Small intestine (tissue), 7 donors: ENCODE results near the gene GABRE. TPM values are rescaled to one million over a fixed set of nuclear protein-coding genes. Genes with fewer than 3 reads are reported as not detected.

Source experiments
- DNase-seq, 2 donors: peaks; one replicate each; pipeline versions ENCODE4 v3.0.0 to v3.0.0-alpha.2; 2013
- FAIRE-seq: peaks from 2 replicates; lab custom pipeline; 2012; peaks lifted over from hg19 to GRCh38; lab: Jason Lieb, UNC
- H3K27ac ChIP-seq, 3 donors: one replicate each; pipeline ENCODE4 v1.5.1; 2013; ENCODE audit warnings: low read length in 2 of 3, mild to moderate bottlenecking in 2 of 3, control low read depth in 1 of 3, inconsistent platforms in 1 of 3, low read depth in 1 of 3, moderate library complexity in 1 of 3
- H3K27me3 ChIP-seq, 3 donors: one replicate each; pipeline ENCODE4 v1.6.1; 2013; ENCODE audit warnings: low read length in 3 of 3, inconsistent platforms in 1 of 3; ENCODE audit not compliant: control insufficient read depth in 3 of 3, insufficient read depth in 3 of 3
- H3K36me3 ChIP-seq, 3 donors: one replicate each; pipeline ENCODE4 v1.6.1; 2013; ENCODE audit warnings: low read length in 3 of 3, inconsistent platforms in 1 of 3, low read depth in 1 of 3, mild to moderate bottlenecking in 1 of 3, moderate library complexity in 1 of 3; ENCODE audit not compliant: control insufficient read depth in 3 of 3, insufficient read depth in 2 of 3
- H3K4me1 ChIP-seq, 3 donors: one replicate each; pipeline ENCODE4 v1.6.1; 2013; ENCODE audit warnings: low read length in 2 of 3, inconsistent platforms in 1 of 3, low read depth in 1 of 3, mild to moderate bottlenecking in 1 of 3, moderate library complexity in 1 of 3; ENCODE audit not compliant: control insufficient read depth in 3 of 3, insufficient read depth in 2 of 3
- H3K4me3 ChIP-seq, 3 donors: one replicate each; pipeline ENCODE4 v1.5.1; 2013; ENCODE audit warnings: low read length in 3 of 3, control low read depth in 1 of 3, inconsistent platforms in 1 of 3, low read depth in 1 of 3, mild to moderate bottlenecking in 1 of 3, moderate library complexity in 1 of 3
- H3K9me3 ChIP-seq, 2 donors: one replicate each; pipeline ENCODE4 v1.6.1; 2013; ENCODE audit warnings: low read depth in 1 of 2, low read length in 1 of 2; ENCODE audit not compliant: control insufficient read depth in 2 of 2, insufficient read depth in 1 of 2
- WGBS, 3 donors: extraction: QIAGEN DNeasy Blood & Tissue Kit; methylation state at CpG; one replicate each; pipeline ENCODE4 v1.1.7; 2013; 5-methylcytosine and 5-hydroxymethylcytosine counted together
- polyA plus RNA-seq, 4 donors: library from polyadenylated mRNA; stranded (reverse) in 3 of 4; unstranded in 1 of 4; fragments of 200-250 nt in 3 of 4; fragments of 120-200 nt in 1 of 4; gene quantifications; one replicate each; pipeline versions ENCODE4 v1.2.1 to v1.2.3, GENCODE V29; 2013
- donor health status: healthy with polysubstance abuse.
- donor health status: control.
- donor health status: control.
- donor health status: Bipolar disorder and iron deficiency.
- donor health status: healthy.

GABRE gene
- polyA plus RNA-seq, 4 donors: 4.8 to 47.6 (median 23.8) TPM

GRCh38 chrX:151981129-151981528 lies 6.7 kb upstream of the GABRE start:
- peak in 1 of 2 donors; percentile 19 for DNase-seq
- no peak for FAIRE-seq
- Histone ChIP-seq H3K4me3 (no peak overlapping the region), H3K4me1 (peaks cover 0 to 43% (median 3%) of the 10 kb centered on the region in 3 donors), H3K36me3 (no peaks in the 10 kb centered on the region), H3K27me3 (no peaks in the 10 kb centered on the region), H3K27ac (peak overlapping the region; percentile 77 to 91 (median 81)), H3K9me3 (no peaks in the 10 kb centered on the region)
- 24 to 47% (median 38%) methylated on average over 2 of the region's 2 CpGs for WGBS, 3 donors

DNA sequence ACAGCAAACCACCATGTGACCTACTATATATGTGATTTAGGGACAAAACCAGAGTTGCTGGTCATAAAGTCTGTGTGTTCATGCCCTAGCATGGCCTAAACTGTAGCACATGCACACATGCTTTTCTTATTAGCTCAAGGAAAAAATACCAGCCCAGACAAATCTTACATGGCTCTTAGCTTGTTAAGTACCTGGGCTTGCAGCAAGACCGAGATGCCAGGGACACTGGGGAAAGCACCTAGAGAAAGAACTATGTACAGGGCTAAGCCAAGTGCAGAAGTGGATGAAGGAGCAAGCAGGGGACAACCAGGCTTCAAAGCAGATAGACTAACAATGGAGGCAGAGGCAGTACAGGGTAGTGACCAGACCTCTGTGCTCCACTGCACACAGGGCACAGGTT lies 3.4 kb upstream of the GABRE start:
- WGBS, 3 donors: 67 to 85% (median 67%) methylated on average over 1 of the region's 1 CpG
- FAIRE-seq (no peak), DNase-seq (no peak)
- H3K27me3 ChIP-seq: no peaks in the 10 kb centered on the region
- H3K4me1 ChIP-seq: peaks cover 0 to 18% (median 0%) of the 10 kb centered on the region in 3 donors
- H3K27ac ChIP-seq: no peak overlapping the region
- no peaks in the 10 kb centered on the region for H3K9me3 ChIP-seq
- no peaks in the 10 kb centered on the region for H3K36me3 ChIP-seq
- H3K4me3 ChIP-seq: no peak overlapping the region

GRCh38 chrX:151977009-151977408 lies 2.5 kb upstream of the GABRE start:
- DNase-seq (no peak), FAIRE-seq (no peak)
- 46 to 63% (median 51%) methylated on average over 5 of the region's 5 CpGs for WGBS, 3 donors
- Histone ChIP-seq H3K9me3 (no peaks in the 10 kb centered on the region), H3K4me1 (peaks cover 0 to 16% (median 0%) of the 10 kb centered on the region in 3 donors), H3K36me3 (no peaks in the 10 kb centered on the region), H3K27ac (no peak overlapping the region), H3K4me3 (no peak overlapping the region), H3K27me3 (no peaks in the 10 kb centered on the region)

DNA sequence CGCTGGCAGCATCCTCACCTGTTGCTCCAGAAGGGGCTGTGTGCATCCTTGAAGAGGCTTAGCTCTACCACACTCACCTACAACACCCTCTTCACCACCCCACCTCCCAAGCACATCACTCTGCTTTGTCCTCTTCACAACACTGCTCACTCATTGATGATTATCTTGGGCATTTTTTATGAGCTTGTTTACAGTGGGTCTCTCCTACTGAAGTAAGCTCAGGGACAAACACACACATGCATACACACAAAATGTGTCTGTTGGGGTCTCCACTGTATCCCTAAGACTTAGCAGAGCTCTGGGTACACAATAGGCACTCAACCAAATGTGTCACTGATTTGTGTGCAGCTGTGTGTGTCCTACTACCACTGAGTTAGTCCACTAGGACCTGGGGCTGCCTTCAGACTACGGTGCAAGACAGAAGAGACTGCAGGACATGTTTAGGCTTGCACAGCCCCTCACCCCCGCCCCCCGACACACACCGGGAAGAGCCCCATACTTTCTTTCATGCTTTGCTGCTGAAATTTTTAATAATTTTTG lies 1.3 kb upstream of the GABRE start:
- Histone ChIP-seq H3K9me3 (no peaks in the 10 kb centered on the region), H3K4me3 (no peak overlapping the region), H3K27ac (no peak overlapping the region), H3K4me1 (peaks cover 0 to 5% (median 0%) of the 10 kb centered on the region in 3 donors), H3K27me3 (no peaks in the 10 kb centered on the region), H3K36me3 (peaks cover 0 to 2% (median 0%) of the 10 kb centered on the region in 3 donors)
- 75 to 88% (median 87%) methylated on average over 4 to 5 of the region's 5 CpGs for WGBS, 3 donors
- FAIRE-seq (no peak), DNase-seq (no peak)

DNA sequence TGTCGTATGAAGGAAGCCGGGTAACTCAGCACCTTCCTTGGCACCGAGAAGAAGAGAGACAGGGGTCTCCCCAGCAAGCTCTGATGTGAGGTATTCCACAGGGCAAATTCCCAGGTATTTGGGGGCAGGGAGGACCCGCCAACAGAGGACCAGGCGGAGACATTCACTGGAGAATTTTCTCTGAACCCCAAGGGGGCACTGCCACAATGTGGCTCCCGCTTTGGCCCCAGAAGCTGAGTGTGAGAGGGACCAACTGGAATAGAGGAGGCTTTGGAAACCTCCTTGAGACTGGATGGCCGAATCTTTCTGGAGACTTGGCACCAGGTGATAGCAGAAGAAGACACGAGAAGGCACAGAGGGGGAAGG lies 735 bp upstream of the GABRE start:
- peaks cover 0 to 4% (median 0%) of the 10 kb centered on the region in 3 donors for H3K4me1 ChIP-seq
- 16 to 53% (median 51%) methylated on average over 7 to 8 of the region's 8 CpGs for WGBS, 3 donors
- H3K4me3 ChIP-seq: peak overlapping the region in 2 of 3 donors; percentile 46 to 62
- H3K27ac ChIP-seq: no peak overlapping the region
- peaks cover 0 to 2% (median 0%) of the 10 kb centered on the region in 3 donors for H3K36me3 ChIP-seq
- peak in 1 of 2 donors; percentile 16 for DNase-seq
- H3K9me3 ChIP-seq: no peaks in the 10 kb centered on the region
- no peak for FAIRE-seq
- H3K27me3 ChIP-seq: no peaks in the 10 kb centered on the region

- WGBS, 3 donors: 6 to 41% (median 19%) methylated on average over 12 to 21 of the region's 21 CpGs
- Histone ChIP-seq H3K27me3 (no peaks in the 10 kb centered on the region), H3K4me1 (peaks cover 0 to 4% (median 0%) of the 10 kb centered on the region in 3 donors), H3K4me3 (peak overlapping the region; percentile 15 to 62 (median 53)), H3K27ac (peak overlapping the region; percentile 8 to 70 (median 35)), H3K36me3 (peaks cover 0 to 6% (median 0%) of the 10 kb centered on the region in 3 donors), H3K9me3 (no peaks in the 10 kb centered on the region)
- FAIRE-seq: no peak
- peak; percentile 31 to 45 for DNase-seq
These were observed 583 bp downstream of the GABRE start for GRCh38 chrX:151973851-151974335.

DNA sequence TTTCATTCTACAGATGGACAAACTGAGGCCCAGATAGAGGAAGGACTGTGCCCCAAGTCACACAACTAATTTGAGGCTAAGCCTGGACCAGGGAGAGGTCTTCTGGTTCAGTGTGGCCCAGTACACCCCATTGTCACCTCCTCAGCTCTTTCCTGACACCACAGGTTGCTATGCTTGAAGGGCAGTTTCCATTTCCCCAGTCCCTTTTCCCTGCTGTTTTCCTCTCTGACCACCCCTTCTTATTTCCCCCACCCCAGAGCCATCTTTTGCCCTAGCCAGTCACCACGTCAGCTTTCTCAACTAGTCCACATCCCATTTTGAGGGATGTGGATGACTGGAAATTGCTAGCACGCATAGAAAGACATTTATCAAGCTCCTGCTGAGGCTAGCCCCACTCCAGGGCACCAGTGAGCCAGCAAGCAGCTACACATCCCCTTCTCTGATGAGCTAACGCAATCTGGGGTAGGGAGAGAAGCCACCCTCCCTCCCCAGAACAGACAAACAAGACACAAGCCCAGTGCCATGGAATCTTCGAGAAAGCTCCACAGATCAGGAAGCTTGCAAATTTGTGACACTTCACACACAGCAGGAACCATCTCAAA lies 1.3 kb downstream of the GABRE start:
- Histone ChIP-seq H3K9me3 (no peaks in the 10 kb centered on the region), H3K36me3 (peaks cover 0 to 9% (median 0%) of the 10 kb centered on the region in 3 donors), H3K27ac (peak overlapping the region in 2 of 3 donors; percentile 8 to 70), H3K27me3 (no peaks in the 10 kb centered on the region), H3K4me3 (peak overlapping the region in 2 of 3 donors; percentile 53 to 62), H3K4me1 (peaks cover 0 to 3% (median 0%) of the 10 kb centered on the region in 3 donors)
- no peak for FAIRE-seq
- WGBS, 3 donors: 19 to 49% (median 35%) methylated on average over 4 of the region's 4 CpGs
- DNase-seq: no peak

GRCh38 chrX:151970661-151971060 lies 3.8 kb downstream of the GABRE start:
- Histone ChIP-seq H3K36me3 (peaks cover 0 to 9% (median 0%) of the 10 kb centered on the region in 3 donors), H3K27ac (peak overlapping the region in 1 of 3 donors; percentile 24), H3K9me3 (peaks cover 0 to 3% of the 10 kb centered on the region in 2 donors), H3K4me1 (no peaks in the 10 kb centered on the region), H3K27me3 (no peaks in the 10 kb centered on the region), H3K4me3 (no peak overlapping the region)
- WGBS, 3 donors: 53 to 85% (median 75%) methylated on average over 6 of the region's 6 CpGs
- DNase-seq (no peak), FAIRE-seq (no peak)
